Stimulated activated CD8-positive, alpha-beta memory T cell treated with anti-CD3 and anti-CD28 coated beads, Interleukin-2, amount 100 ng/mL, for 1 hour (primary cell): ENCODE results near the gene HHAT.
"Not testable (repeated sequence)": the region's sequence is repeated elsewhere in the genome, so short reads cannot be mapped to it uniquely, and the experiment has no call there.

Source experiments
- DNase-seq, 2 donors: peaks; one replicate each; pipeline ENCODE4 v3.0.0-alpha.2; 2020; ENCODE audit warnings: low read depth in 2 of 2

Gene HHAT

DNA sequence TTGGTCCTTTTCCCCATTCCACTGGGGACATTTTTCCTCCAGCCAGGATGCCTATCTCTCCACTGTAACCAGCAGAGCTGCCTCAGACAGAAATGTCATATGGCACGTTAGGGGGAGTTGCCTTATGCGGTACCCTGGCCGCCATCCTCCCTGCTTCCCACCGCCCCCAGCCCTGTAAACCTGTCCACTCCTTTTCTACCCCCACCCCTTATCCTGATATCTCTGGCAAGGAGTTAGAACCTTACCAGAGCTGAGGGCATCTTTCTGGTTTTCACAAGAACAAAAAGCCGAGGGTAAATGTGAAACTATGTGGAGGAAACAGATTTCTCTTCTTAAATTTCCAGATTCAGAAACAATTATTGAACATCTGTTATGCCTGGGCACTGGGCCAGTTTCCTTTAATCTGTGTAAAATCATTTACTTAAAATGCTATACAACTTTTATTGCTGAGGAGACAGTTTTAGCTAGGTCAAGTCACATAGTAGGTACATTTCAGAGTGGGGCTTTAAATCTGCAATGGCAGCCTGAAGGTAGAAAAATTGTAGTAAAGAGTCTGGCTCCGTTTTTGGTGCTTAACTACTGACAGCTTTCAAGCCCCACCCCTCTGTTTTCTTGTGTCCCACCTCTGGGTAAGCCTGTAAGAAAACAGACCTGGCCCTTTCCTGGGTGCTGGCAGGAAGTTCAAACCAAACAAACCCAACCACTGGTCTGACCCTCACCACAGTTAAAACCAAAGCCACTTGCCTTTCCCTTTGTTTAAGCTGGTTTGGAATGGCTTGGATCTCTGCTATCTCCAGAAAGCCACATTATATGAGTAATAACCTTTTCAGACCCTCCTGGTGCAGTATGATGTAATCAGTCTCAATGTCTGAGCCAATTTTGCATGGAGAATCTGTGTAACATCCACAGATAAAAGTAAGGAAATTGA lies 319.0 kb downstream of the HHAT start:
- DNase-seq, result no peak

GRCh38 chr1:210648588-210649269 lies 320.0 kb downstream of the HHAT start:
- no peak for DNase-seq

GRCh38 chr1:210650403-210650802 lies 321.7 kb downstream of the HHAT start:
- no peak for DNase-seq

DNA sequence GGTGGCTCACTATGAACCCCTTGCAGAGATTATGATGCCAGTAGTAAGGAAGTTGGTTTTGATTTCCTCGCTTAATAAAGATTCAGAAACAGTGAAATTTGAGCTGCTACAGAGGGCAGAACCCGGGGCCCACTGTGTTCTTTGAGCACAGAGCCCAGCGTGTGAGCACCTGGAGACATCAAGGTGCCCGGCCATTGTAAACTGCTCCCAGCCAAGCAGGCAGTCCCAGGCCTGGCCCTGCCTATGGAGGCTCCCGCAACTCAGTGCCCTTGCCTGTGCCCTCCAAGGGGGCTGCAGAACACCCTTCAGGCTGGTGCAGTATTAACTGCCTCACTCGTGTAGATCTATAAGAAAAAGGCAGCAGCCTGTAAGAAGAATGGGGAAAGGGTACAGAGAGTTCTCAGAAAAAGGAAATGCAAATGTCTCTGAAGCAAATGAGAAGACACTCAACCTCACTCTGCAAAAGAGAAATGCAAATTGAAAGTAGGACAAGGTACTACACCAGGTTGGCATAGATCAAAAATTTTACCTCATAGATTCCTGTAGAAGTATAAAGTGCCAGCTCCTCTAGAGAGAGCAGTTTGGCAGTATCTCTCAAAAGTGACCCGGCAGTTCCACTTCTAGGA lies 323.7 kb downstream of the HHAT start:
- DNase-seq, result no peak

GRCh38 chr1:210653771-210654170 lies 325.1 kb downstream of the HHAT start:
- no peak for DNase-seq

DNA sequence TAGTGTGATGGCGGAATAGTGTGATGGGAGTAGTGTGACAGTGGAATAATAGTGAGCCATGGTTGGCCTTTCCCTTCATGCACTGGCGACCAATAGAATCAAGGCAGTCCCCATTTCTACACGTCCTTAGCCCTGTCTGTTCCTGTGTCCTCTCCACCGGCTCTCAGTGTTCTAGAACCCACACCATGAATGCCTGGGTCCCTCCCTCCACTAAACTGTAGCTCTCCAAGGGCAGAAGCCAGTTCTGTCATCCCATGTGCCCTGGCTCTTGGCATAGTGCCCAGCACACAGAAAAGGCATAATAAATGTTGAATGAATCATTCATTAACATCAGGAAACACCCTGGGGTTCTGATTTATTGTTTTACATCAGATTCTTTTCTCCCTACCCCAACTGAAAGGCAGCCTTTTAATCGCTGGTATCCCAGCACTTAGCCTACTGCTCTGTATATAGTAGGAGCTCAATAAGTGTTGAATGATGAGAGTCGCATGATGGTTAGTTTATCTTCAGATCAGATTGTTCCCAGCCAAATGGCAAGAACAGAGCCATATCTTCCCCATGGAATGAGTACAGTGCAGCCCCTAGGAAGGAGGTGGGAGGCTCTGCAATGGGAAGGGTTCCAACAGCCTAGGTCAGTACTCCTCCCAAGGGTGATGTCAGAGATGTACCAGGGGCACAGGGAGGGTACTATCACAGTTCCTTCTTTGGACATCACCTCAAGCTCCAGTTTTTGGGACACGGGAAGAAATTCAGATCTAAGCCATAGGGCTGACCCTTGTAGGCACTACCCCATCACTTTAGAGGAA lies 325.7 kb downstream of the HHAT start:
- no peak for DNase-seq

- DNase-seq, result no peak
Observed at GRCh38 chr1:210655511-210655910, 326.8 kb downstream of the HHAT start.

GRCh38 chr1:210657806-210658205 lies 329.1 kb downstream of the HHAT start:
- no peak for DNase-seq

DNA sequence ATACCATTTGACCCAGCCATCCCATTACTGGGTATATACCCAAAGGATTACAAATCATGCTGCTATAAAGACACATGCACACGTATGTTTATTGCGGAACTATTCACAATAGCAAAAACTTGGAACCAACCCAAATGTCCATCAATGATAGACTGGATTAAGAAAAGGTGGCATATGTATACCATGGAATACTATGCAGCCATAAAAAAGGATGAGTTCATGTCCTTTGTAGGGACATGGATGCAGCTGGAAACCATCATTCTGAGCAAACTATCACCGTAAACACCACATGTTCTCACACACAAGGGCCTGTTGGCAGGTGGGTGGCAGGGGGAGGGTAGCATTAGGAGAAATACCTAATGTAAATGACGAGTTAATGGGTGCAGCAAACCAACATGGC lies 332.8 kb downstream of the HHAT start:
- DNase-seq, result not testable (repeated sequence)

DNA sequence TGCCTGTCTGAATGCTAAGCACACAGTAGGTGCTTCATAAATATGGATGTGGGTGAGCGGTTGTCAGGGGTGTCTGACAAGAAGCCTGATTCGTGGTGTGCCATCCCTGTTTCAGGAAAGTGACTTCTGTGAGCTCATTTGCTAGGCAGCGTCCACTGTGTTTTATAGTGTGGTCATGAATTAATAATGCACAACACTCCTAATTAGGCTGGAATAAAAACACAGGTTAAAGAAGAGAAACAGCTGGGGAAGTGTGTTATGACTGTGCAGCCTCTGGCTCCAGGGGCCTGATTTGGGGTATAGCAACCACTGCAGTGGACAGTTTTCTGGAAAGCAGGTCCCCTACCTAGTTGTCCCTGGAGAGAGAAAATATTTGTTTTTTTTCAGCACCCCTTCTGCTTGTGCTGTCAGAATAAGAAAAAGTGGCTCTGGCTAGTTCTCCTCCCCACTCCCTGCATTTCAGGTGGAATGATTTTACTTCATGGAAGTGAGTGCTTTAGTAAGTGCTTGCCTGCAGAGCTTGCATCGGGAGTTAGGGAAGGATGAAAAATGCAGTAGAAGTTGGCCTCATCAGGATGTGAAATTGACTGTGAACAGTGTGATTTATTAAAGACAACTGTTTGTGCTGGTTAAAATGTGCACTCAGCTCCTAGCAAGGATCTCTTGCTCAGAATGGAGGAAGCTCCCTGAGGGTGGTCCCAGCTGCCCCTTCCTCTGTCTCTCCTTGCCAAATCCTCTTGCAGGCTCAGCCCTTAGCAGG lies 333.8 kb downstream of the HHAT start:
- no peak for DNase-seq

DNA sequence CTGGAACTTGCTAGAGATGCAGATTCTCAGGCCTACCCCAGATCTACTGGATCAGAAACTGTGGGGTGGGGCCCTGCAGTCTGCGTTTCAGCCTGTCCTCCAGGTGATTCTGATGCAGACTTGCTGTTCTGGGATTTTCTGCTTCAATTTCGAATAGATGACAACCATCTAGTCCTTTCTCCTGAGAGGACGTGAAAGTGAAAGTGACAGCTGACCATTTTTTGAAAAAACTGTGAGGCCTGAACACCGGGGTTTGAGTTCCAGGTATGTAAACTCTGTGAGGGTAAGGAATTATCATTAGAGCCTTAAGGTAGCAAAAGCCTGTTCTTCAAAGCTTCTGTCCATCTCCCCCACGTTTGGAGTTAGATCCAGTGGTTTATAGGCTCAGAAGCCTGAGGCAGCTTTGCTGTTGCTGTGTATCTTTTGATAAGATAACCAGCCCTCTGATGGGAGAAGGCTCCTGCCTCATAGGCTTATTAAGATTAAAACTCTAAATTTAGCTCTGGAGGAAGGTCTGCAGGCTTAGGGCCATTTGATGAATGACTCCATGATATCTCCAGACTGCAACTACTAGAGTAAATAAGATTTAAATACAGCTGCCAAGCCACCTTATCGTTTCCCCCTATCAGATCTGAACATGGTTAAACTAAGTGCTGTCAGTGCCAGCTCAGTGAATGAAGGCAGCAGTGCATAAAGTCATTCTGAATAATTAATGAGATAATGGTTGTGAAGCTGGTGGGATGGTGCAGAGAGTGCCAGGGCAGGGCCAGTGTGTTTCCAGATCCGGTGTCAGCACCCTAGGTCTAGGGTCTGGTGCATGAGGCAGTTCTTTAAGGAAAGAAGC lies 335.2 kb downstream of the HHAT start:
- no peak for DNase-seq

DNA sequence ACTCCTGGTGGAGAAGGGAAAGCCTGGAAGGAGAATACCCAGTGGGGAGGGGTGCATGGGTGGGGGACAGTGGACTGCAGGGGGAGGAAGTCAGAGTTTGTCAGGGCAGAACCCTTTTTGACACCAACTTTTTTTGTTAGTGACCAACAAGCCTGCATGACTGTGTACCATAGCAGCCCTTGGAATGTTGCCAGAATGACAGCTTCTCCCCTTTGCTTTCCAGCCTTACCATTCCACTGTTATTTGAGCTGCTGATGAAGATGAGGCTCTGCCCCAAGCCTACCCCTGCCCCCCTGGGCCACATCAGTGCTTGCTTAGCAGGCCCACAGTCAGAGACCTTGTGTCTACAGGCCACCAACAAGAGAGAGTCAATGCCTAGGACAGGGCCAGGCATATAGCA lies 341.2 kb downstream of the HHAT start:
- no peak for DNase-seq

GRCh38 chr1:210674151-210674550 lies 345.4 kb downstream of the HHAT start:
- DNase-seq, result no peak

- DNase-seq, result no peak
Observed at GRCh38 chr1:210676539-210676938, 347.8 kb downstream of the HHAT start.

DNA sequence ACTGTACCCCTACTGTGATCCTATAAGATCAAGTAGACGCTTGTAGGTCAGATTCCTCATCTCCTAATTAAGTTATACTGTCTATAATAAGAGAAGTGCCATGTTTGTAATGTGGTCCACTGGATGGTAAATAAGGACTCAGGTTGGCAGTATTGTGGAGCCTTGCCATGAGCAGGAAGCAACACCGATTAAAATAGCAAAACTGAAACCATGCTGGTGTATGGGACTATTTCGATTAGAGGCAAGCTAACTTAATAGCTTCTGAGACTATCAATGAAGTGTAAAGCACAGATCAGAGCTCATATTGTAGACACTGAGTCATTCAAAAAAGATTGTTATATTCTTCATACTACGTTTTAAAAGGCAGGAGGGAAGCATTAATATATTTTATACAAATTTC lies 348.8 kb downstream of the HHAT start:
- DNase-seq, result no peak

- no peak for DNase-seq
Observed at GRCh38 chr1:210678306-210678705, 349.6 kb downstream of the HHAT start.

- no peak for DNase-seq
Observed at GRCh38 chr1:210681158-210681557, 352.5 kb downstream of the HHAT start.

DNA sequence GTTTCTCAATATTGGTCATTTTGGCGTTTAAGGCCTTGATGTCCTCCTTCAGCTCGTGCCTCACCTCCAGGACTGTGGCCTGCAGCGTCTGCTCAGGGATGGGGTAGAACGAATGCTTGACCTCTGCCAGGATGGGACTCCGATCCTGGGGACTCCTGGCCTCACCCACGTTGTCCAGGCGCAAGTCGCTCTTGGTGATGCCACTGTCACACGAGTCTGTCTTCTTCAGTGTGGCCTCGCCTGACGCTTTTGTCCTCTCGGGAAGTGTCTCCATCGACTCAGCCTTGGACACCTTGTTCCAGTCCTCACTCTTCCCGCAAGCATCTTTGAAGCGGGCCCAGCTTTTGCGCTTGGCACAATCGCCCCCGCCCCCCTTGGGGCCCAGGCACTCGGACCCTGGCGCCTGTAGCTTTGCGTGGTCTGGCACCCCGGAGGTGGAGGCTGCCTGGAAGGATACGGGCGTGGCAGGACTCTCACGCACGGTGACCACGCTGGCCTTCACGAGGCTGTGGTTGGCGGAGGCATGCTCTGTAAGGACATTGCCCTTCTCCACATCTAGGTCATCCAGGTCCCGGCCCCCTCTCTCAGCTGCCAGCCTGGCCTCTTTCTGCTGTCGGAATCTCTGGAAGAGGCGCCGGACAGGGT lies 354.8 kb downstream of the HHAT start:
- DNase-seq, result no peak

- DNase-seq, result no peak
Observed at GRCh38 chr1:210684466-210685294, 356.0 kb downstream of the HHAT start.
